ENCODE measurements around the gene SERPINB3.
"Not testable (repeated sequence)": the region's sequence is repeated elsewhere in the genome, so short reads cannot be mapped to it uniquely, and the experiment has no call there.

The SERPINB3 gene

DNA sequence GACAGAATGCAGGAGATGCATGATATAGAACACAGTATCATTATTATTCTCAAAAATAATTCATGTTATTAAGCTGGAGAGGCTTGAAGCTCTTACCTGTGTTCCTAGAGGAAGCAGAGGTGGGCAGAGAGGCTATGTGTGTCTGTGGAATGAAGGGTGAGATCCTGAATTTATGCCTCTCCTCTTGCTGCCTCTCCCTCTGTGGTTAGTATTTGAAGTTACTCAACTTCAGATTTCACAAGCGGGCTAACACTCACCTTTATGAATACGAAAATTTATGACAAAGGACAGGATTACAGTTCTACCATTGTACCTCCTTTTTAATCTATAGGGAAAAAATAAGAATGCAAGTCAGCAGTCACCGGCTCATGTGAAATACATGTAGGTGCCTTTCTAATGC is at the start of gene SERPINB3:
Gene SERPINB3, minus strand, starts transcription at position 144 of the 400 bp plus-strand sequence. CDS start 677 bp downstream, outside the sequence.
- not testable (repeated sequence) for DNase-seq

DNA sequence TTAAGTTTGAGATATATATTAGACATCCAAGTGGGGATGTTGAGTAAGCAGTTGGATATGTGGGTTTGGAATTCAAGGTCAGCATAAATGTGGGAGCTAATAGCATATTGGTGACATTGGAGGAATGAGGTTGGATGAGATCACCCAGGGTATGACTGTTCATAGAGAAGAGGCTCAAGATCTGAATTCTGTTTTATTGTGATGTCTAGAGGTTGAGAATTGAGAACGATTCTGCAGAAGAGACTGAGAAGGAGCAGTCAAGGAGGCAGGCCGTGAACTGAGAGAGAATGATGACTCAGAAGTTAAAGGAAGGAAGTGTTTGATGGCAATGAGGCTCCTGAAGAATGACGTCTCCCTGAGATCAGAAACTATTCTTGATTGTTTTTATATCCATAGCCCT is 47.0 kb upstream of the SERPINB3 start:
- DNase-seq = no peak

DNA sequence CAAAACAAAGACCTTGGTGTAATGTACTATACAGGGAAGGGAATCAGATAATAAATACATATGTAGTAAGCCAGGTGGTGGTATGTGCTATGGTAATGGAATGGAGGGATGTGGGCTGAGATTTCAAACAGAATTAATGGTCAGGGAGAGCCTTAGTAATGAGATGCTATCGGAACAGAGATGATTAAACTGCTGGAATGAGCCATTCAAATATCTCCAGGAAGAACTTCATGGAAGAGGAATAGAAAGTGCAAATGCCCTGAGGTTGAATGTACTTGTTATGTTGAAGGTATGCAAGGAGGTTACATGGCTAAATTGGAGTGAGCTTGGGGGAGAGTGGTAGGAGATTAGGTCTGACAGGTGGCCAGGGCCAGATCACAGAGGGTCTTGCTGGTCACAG is 46.1 kb upstream of the SERPINB3 start:
- DNase-seq = no peak

DNA sequence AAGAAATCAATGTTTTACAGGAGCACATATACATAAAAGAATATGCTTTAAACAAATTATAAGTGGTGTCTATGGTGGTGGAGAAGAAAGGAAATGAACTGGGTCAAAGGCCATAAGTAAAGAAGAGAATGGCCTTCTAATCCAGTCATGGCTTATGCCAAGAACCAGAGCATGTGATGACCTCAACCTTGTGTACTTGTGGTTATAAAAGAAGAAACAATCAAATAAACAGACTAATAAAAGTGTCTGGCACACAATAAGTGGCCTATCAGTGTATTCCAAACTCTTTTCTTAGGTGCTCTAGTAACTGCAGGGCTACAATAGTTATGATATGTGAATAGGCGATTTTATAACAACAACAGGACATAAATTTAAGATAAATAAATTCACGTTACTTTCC is 43.7 kb upstream of the SERPINB3 start:
- no peak for DNase-seq

DNA sequence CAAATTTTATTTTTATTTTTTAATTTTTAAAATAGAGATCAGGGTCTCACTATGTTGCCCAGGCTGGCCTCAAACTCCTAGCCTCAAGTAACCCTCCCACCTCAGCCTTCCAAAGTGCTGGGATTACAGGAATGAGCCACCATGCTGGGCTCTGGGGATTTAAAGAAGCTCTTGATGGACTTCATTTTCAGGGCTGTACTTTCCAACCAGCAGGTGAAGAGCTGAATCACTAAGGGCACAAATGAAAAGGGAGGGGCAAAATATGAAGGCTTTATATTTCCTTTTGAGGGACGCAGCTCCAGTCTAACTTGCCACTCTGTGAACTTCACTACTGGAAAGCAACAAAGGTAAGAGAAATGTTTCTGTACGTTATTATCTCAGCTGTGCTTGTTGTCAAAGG is 41.0 kb upstream of the SERPINB3 start, which contains the start of gene SERPINB11:
Gene SERPINB11, plus strand, starts transcription at position 301 of the 400 bp plus-strand sequence. CDS start 7,234 bp downstream, outside the sequence.
- no peak for DNase-seq

DNA sequence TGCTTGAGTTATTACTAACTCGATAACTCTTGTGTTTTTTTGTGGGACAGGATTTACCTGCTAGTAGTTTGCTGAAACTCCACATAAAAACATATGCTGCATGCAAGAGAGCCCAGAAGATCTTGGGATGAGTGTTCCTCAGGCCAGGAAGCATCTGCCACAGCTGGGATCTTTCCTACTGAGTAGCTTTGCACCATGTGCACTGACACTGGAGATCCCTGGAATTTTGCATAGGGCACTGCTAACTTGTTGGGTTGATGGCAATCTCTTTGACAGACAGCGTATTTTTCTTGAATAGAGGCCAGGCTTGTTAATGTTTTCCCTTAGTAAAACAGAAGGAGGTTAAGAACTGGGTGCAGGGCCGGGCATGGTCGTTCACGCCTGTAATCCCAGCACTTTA is 40.3 kb upstream of the SERPINB3 start:
- no peak for DNase-seq

DNA sequence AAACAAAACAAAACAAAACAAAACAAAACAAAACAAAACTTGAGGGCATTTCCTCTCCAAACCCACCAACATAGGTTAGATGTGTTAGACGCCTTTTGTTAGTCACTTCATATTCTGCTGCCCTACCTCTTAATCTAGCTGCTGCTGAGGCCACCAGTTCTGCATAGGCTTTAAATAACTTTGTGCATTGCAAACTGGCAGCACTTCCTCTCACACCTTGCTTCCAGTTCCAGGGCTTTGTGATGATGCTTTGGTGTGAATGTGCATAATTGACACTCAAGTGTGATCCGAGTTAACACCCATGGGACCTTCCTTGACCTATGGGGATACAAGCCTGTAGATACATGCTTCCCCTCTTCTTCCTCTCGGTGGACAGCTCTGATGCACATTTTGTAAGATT is 38.8 kb upstream of the SERPINB3 start:
- no peak for DNase-seq

DNA sequence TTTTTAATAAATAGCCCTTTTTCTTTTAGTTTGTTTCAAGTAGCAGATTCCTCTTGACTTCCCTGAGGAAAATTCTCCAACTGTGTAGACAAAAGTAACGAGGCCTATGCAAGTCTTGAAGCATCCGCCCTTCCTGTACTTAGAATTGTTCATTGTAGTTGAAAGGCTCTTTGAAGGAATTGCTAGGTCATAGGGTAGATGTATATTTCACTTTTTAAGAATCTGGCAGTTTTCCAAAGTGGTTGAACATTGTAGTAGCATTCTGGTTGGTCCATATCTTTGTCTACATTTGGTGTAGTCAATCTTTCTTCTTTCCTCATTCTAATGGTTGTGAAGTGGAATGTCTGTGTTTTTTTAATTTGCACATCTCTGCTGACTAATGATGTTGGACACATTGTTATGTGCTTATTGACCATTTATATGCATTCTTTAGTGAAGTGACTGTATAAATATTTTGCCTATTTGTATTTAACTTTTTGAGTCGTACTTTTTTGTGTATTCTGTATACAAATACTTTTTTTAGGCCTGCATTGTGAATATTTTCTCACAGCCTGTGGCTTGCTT is 35.5 kb upstream of the SERPINB3 start:
- DNase-seq = no peak

DNA sequence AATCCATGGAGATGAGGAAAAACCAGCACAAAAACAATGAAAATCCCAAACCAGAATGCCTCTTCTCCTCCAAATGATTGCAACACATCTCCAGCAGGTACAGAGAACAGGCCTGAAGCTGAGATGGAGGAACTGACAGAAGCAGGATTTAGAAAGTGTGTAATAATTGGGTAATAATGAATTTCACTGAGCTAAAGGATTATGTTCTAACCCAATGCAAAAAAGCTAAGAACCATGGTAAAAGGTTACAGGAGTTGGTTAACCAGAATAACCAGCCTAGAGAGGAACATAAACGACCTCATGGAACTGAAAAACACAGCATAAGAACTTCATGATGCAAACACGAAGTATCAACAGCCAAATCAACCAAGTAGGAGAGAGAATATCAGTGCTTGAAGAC is 27.4 kb upstream of the SERPINB3 start:
- DNase-seq = no peak

DNA sequence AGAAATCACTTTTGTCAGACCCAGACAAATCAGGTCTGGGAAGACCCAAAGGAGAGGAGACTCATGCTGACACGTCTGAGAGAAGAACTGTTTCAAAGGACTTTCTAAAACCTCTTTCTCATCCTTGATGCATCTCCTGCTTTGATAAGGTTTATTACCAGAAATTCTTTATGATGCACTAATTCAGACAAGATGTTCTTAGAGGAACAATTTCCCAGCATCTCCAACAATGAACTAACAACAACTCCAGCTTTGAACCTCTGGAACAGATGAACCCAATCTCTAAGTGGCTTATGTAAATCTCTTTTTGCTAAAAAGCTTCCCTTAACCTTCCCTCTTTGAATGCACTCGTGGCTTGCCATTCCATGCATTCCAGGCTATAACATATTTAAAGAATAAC is 25.2 kb upstream of the SERPINB3 start:
- DNase-seq = no peak

DNA sequence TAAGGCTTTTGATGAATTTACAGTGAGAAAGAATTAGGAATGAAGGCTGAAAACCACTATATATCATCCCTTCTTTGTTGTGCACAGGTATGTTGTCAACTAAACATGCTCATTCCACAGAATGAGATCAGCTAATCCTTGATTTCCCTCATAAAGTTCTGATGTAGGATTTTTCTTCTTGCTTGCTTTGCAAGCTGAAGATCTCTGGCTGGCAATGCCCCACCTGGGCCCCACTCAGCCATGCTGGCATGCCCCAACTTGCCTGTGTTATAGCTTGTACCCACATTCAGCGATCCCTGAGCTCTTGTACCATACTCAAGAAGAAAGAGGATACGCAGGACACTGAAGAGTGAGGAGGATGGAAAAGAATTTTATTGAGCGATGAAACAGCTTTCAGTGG is 23.0 kb upstream of the SERPINB3 start:
- no peak for DNase-seq

DNA sequence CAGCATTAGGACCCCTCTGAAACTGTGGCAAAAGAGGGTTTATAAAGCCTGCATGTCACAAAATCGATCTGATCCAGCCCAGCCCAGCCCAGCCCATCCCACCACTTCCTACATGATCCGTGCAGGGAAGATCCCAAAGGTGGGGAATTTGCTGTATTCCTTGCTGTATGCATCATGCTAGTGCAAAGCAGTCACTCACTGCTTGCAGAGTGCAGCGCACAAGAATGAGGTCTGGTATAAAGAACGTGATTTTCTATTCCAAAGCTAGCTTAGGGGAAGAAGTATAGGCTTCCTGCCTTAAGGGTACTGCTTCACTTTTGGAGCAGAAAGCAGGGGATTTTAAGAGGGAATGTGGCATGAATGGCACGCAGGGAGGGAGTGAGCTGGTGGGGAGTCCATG is 22.2 kb upstream of the SERPINB3 start:
- no peak for DNase-seq

DNA sequence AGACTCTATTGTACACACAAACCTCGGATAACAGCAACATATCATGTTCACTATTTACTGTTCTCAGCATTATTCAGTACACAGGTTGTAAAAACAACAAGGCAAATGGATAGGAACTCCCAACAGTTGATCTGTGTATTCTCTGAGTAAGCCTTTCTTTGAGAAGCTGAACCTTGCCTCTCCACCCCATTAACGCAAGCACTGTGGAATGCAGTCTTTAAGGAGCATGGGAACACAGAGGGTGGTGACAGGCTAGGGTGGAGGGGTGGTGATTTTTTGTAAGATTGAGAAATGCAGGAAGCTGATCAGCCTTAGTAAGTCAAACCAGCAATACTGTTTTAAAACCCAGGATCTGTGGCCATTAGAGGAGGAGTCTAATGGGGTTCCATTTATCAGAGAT is 21.5 kb upstream of the SERPINB3 start:
- DNase-seq = no peak

DNA sequence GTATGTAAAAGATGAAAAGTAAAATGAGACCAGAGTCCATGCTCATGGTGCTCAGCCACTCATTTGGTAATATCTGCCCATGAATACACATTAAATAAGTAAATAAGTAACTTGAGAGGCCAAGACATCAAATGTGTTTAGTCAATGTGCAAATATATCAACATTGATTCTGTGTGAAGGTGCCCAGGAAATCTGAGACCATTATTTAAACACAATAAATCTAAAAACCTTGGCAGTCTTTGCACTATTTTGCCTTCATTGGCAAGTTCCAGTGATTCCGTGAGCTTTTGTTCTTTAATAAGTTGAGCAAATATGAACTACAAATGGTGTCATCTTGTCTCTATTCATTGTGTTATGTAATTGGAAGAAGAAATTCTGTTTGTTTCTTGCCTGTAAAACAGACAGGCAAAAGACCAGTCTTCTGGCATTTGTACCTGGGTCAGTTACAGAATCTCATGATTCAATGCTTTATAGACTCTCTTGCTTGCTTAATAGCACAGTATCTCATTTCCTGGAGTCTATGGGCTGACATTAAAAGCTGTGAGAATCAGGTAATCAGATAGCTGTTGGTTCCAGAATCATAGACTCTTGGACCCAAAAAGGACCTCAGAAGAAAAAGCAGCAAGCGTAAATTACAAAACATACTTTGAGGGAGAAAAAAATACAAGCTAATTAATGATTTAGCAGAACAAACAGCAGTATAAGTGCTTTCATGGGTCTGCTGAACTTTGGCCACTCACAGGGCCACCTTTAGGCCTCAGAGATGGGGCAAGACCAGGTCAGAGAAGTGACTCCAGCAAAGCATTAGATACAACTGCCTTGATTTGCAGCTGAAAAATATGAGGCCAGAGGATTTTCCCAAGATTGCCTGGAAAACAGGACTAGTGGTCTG is 20.0 kb upstream of the SERPINB3 start:
- DNase-seq = no peak

DNA sequence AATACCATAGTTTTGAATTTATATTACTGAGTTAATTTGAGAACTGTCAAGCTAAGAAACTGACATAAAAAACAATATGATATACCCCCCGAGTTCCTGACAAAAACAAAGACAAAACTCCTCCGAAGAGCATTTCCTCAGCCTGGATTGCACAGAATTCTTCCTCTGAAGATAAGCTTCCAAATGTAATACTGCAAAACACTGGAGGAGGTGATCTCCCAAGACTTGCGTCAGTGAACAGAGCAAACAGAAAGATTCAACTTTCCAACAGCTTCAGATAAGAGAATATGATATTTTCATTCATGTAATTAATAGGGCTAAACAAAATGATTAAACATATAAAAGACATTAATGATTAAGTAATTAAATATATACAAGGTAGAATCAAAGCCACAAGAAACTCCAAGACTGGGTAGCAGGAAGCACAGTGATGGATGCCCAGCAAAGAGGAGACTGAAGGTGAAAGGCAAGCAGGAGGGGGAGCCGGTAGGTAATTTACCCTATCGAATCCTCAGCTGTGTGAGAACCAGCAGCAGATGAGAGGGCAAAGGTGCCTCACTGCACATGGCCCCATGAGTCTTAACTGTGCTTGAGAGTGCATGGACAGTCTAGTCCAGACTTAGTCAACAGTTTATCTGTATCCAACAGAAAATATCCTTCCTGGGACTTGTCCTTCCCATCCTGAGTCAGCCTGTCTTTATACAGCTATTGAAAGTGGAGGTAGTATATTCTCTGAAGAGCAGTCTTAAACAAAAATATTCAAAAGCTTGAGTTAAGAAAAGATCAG is 18.3 kb upstream of the SERPINB3 start:
- DNase-seq = no peak

DNA sequence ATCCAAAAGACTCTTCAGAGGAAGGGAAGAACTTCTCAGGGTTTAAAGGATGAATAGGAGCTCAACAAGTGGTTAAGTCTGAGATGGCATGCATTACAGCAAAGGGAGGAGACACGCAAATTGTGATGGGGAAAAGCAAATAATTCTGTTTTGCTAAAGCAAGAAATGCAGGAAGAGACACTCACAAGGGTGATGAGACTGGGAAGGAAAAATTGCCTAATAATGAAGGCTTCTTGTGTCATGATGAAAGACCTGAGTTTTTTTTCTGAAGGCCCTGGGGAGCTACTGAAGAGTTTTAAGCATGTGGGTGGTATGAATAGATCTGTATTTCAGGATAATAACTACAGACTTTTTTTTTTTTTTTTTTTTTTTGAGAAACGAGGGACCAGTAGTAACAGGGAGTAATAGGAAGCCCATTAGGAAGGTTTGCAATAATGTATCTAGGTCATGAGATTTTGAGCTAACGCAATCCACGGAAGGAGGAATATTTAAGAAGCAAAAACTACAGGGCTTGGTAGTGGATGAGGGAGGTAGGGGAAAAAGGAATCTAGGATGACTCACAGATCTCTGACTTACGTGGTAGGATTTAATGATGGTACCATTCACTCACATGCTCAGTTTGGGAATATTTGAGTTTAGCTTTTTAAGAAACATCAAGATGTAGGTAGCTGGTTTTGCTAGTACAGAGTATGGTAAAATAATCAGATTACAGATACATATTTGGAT is 16.0 kb upstream of the SERPINB3 start:
- no peak for DNase-seq

DNA sequence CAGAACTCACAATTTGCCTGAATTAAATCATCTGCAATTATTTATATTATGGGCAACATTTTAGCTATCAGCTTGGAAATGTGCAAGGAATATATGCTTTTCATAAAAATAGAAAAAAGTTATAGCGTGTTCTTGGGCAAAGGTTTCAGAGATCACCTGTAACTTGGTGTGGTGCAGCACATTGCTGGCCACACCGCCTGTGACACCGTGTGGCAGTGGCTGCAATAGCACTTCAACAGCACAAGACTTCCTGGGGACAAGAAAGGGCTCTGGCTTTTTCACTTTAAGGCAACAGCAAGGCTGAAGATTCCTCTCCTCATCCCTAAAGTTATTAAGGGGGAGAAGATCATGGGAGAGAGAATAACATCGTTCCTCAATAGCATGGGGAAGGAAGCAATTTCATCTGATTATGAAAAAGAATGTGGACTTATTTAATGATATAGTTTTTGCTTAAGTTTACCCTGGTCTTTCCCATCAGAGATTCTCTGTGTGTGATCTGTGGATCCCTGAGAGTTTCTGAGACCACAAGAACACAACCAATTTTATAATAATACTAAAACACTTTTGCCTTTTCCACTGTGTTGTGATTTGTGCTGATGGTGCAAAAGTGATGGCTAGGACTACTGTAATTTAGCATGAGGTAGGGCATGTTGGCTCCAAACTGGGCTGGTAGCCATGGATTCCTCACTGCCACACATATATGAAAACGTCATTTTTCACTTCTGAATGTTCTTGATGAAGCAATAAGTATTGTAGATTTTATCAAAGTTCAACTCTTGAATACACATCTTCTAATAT is 15.0 kb upstream of the SERPINB3 start:
- DNase-seq = no peak

DNA sequence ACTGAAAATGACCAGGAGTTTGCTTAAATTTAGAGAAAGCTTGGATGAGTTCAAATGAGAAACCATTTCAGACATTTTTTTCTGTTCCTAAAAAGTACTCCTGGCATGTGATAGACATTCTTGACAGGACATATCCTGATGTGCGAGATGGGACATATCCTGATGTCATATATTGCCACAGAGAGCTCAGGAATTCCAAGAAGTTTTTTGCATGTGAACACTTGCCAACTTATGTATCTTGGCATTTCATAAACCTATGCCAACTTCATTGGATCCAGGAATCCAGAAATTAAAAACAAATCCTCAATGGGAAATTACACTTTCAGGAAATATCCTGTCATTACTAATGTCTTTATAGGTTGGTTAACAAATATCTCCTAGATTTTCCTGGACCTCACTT is 2.9 kb upstream of the SERPINB3 start:
- no peak for DNase-seq

DNA sequence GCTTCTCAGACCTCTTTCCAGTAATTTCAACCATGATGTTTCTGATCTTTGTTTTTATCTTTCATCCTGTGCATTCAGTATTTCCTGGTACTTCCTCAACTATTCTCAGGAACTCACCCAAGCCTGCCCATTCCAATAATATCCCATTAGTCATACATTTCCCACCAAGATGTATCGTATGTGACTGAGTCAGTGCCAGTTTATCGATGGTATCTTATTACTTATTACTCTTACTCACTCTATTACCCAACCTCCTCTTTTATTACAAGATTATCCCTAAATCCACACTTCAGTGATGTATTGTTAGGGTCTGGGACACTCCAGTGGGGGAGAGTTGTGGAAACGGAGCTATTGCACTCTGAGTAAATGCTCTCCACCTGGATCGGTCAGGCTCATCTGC is 2.8 kb downstream of the SERPINB3 start:
- not testable (repeated sequence) for DNase-seq

DNA sequence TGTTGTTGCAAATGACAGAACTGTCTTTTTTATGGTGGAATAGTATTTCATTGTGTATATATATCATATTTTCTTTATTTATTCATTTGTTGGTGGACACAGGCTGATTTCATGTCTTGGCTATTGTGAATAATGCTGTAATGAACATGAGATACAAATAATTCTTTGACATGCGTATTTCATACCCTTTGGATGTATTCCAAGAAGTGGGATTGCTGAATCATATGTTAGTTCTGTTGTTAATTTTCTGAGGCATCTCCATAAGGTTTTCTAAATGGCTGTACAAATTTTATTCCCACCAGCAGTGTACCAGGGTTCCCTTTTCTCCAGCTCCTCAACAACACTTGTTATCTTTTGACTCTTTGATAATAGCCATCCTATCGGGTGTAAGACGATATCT is 11.4 kb downstream of the SERPINB3 start:
- not testable (repeated sequence) for DNase-seq

DNA sequence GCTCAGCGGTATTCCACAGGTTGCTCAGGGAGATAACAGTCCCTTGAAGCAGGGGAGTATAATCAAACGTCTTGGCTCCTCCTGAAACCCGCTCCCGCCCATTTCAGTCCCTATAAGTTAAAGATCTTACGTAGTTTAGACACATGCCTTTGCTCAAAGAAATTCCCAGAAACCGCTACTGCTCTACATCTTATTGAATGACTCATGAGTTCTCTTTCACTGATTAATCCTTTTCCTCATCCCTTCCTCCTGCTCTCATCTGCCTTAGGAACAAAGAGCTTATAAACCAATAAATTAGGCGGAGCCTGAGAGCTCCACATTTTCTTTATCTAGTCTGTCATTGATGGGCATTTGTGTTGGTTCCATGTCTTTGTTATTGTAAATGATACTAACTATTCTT is 13.5 kb downstream of the SERPINB3 start:
- DNase-seq = no peak

DNA sequence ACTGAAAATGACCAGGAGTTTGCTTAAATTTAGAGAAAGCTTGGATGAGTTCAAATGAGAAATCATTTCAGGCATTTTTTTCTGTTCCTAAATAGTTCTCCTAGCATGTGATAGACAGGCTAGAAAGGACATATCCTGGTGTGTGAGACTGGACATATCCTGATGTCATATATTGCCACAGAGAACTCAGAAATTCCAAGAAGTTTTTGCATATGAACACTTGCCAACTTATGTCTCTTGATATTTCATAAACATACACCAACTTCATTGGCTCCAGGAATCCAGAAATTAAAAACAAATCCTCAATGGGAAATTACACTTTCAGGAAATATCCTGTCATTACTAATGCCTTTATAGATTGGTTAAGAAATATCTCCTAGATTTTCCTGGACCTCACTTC is 14.8 kb downstream of the SERPINB3 start:
- DNase-seq = no peak
